Adipocyte (in vitro differentiated cells): ENCODE results near the gene PGS1.

Experiments used
- DNase-seq: peaks from one replicate; pipeline ENCODE4 v3.0.0-alpha.2; 2015; ENCODE audit warnings: low read depth
- H3K27me3 ChIP-seq: replicated peaks from 2 replicates; pipeline ENCODE4 v1.7.0; 2013; ENCODE audit warnings: mild to moderate bottlenecking, low read length, moderate library complexity; ENCODE audit not compliant: control insufficient read depth, insufficient read depth
- H3K36me3 ChIP-seq: 2 replicates; pipeline ENCODE4 v1.7.0; 2013; ENCODE audit warnings: low read length, mild to moderate bottlenecking, moderate library complexity; ENCODE audit not compliant: control insufficient read depth, insufficient read depth, severe bottlenecking
- H3K4me1 ChIP-seq: 2 replicates; pipeline ENCODE4 v1.7.0; 2013; ENCODE audit warnings: mild to moderate bottlenecking, low read length, moderate library complexity; ENCODE audit not compliant: control insufficient read depth, insufficient read depth
- H3K4me3 ChIP-seq: 2 replicates; pipeline ENCODE4 v1.7.0; 2013; ENCODE audit warnings: mild to moderate bottlenecking, low read length, moderate library complexity
- H3K9ac ChIP-seq: 2 replicates; pipeline ENCODE4 v1.7.0; 2013; ENCODE audit warnings: mild to moderate bottlenecking, low read length, moderate library complexity
- H3K9me3 ChIP-seq: 2 replicates; pipeline ENCODE4 v1.7.0; 2013; ENCODE audit warnings: mild to moderate bottlenecking, low read length, moderate library complexity; ENCODE audit not compliant: control insufficient read depth

Gene PGS1

DNA sequence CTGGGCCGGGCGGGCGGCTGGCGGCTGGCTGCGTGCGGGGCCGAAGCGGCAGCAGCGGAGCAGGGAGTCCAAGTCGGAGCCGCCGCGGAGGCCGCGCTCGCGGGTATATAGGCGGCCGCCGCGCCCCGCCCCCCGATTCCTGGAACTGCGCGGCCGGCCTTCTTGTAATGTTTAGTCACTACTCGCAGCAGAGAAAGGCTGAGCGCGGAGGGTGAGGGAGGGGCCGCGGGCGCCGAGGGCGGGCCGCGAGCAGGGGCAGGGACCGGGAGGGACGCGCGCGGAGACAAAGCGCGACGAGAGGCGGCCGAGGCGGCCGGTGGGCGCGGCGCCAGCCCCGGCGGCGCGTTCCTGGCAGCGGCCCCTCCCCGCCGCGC is 18.5 kb upstream of the PGS1 start, which contains the start of gene SOCS3:
Gene SOCS3, minus strand, starts transcription at position 81 of the 374 bp plus-strand sequence. CDS start 982 bp downstream, outside the sequence.
- Histone ChIP-seq H3K36me3 (peaks cover 29% of the 10 kb centered on the region), H3K4me1 (peaks cover 29% of the 10 kb centered on the region), H3K4me3 (peak within 1 kb of the TSS; percentile 84), H3K9ac (peak within 1 kb of the TSS; percentile 98), H3K27me3 (no peaks in the 10 kb centered on the region), H3K9me3 (no peaks in the 10 kb centered on the region)
- DNase-seq = peak; percentile 99

DNA sequence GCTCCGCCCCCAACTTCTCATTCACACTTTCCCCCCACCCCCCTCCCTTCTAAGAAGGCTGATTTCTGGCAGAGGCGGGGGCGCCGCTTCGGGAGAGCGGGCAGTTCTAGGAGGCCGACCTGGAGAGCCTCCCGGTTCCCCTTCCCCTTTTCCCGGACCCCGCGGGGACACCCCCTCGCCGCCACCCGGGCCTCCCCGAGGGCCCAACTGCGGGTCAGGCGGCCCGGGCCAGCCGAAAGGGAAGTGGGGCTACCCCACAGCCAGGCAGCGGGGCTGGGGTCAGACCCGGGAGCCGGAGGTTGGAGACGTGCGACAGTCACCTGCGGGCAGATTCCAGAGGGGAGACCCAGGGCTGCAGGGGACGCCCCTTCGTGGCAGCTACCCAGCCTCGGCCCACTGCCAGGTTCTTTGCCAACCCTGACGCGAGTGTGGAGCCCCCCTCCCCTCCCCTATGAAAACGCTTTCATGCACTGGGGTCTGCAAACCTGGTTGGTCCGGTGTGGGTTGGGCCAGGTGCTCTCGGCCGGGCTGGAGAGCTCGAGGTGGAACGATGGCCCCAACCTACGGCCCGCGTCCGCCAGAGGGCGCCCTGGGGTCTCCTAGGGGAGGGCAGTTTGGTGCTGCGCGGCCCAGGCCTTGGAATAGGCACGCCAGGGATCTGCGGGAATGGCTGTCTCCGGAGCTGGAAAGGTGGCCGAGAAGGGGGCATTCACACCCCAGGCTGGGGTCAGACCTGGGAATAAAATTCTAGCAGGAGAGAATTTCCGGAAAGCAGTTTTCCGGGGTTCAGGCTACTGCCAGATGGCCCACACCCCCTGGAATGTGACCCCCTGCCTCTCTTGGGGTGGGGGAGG is 17.9 kb upstream of the PGS1 start:
- DNase-seq = peak; percentile 96
- no peaks in the 10 kb centered on the region for H3K9me3 ChIP-seq
- H3K27me3 ChIP-seq = no peaks in the 10 kb centered on the region
- peak overlapping the region; percentile 76 for H3K4me3 ChIP-seq
- H3K4me1 ChIP-seq = peaks cover 27% of the 10 kb centered on the region
- peaks cover 28% of the 10 kb centered on the region for H3K36me3 ChIP-seq
- peak overlapping the region; percentile 85 for H3K9ac ChIP-seq

DNA sequence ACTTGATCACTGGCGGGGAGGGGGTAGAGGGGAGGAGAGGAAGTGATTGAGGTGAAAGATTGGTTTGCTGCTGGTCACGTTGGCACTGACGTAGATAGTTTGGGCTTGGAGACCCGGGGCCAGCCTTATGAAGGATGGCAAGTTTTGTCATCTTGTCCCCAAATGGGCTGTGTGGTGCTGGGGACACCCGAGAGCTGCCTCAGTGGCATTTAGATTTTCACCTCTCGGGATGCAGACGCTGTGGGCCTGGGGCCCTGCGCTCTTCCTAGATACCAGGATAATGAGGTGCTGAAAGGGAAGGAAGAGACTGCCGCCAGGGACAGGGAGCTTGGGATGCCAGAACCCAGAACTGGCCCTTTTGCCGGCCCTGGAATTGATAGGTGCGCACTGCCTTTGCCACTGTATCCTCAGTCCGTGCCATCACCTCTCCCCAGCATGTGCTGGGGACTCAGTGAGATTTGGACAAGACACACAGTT is 17.2 kb upstream of the PGS1 start:
- no peak overlapping the region for H3K4me3 ChIP-seq
- no peaks in the 10 kb centered on the region for H3K27me3 ChIP-seq
- no peaks in the 10 kb centered on the region for H3K9me3 ChIP-seq
- DNase-seq = no peak
- peaks cover 27% of the 10 kb centered on the region for H3K4me1 ChIP-seq
- H3K9ac ChIP-seq = peak overlapping the region; percentile 85
- H3K36me3 ChIP-seq = peaks cover 21% of the 10 kb centered on the region

DNA sequence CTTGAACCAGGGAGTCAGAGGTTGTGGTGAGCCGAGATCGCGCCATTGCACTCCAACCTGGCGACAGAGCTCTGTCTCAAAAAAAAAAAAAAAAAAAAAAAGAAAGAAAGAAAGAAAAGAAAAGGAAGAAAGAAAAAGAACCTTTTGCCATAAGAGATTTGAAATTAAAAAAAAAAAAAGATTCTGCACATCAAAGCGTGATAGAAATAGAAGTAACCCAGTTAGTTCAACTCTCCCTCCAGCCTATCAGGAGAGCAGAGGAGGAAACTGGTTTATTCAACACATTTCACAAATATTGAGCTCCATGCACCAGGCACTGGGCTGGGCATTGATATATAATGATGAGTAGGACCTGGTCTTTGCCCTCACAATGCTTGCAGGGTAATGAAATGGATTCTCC is 16.2 kb upstream of the PGS1 start:
- no peak overlapping the region for H3K9ac ChIP-seq
- no peak for DNase-seq
- no peaks in the 10 kb centered on the region for H3K27me3 ChIP-seq
- peaks cover 16% of the 10 kb centered on the region for H3K36me3 ChIP-seq
- H3K4me3 ChIP-seq = no peak overlapping the region
- H3K9me3 ChIP-seq = no peaks in the 10 kb centered on the region
- peaks cover 23% of the 10 kb centered on the region for H3K4me1 ChIP-seq

DNA sequence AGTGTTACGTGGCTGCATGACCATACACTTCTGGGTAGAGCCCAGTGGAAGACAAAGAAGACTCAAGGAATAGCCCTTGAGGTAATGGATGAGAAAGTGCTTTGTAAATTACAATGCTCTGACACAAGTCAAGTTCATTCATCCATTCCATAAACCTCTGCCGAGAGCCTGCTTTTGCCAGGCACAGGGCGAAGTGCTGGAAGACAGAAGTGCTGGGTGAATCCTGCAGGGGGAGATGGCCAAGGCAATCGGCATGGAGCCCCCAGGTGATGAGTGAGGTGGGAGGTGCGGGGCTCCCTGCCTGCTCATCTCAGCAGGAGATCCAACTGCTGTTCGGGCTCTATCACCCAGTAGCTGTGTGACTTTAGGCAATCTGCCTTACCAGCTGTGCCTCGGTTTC is 15.8 kb upstream of the PGS1 start:
- no peak for DNase-seq
- Histone ChIP-seq H3K9me3 (no peaks in the 10 kb centered on the region), H3K4me1 (peaks cover 20% of the 10 kb centered on the region), H3K27me3 (no peaks in the 10 kb centered on the region), H3K9ac (no peak overlapping the region), H3K36me3 (peaks cover 12% of the 10 kb centered on the region), H3K4me3 (no peak overlapping the region)

DNA sequence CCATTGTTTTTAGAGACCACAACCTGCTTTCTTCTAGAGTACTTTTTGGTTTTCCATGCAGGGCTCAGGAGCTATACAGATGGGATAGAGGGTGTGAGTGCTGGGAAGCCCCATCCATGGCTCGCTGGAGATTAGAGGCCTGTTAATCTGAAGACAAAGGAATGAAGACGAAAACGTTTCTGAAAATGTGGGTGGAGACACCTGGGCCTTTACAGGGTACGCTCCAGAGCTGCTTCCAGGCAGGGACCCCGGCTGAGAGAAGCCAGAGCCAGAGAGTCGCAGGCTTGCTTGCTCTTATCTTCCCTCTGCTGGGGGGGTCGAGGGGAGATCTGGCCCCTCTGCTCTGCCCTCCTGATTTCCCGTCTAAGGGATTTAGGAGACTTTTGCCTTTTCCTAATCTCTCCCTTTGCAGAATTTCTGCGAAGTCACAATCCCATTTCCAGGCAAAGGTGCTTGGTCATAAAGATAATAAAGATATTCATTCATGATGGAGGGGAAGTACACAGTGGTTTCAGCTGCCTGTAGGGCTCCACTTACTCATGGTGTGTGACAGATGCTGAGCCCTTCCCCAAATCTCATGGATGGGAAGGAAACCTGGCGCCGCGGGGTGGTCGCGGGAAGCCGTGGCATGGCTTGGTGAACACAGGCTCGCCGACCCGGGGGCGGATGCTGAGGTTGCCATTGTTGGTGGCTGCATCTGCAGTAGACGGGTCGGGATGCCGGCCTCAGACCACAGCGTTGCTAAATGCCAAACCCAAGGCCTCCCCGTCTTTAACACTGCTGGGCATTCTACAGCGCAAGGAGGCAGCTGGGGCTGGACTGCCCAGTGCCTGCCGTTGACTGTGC is 13.8 kb upstream of the PGS1 start:
- no peaks in the 10 kb centered on the region for H3K36me3 ChIP-seq
- no peak overlapping the region for H3K9ac ChIP-seq
- no peak overlapping the region for H3K4me3 ChIP-seq
- H3K9me3 ChIP-seq = no peaks in the 10 kb centered on the region
- H3K4me1 ChIP-seq = peaks cover 16% of the 10 kb centered on the region
- no peak for DNase-seq
- no peaks in the 10 kb centered on the region for H3K27me3 ChIP-seq

DNA sequence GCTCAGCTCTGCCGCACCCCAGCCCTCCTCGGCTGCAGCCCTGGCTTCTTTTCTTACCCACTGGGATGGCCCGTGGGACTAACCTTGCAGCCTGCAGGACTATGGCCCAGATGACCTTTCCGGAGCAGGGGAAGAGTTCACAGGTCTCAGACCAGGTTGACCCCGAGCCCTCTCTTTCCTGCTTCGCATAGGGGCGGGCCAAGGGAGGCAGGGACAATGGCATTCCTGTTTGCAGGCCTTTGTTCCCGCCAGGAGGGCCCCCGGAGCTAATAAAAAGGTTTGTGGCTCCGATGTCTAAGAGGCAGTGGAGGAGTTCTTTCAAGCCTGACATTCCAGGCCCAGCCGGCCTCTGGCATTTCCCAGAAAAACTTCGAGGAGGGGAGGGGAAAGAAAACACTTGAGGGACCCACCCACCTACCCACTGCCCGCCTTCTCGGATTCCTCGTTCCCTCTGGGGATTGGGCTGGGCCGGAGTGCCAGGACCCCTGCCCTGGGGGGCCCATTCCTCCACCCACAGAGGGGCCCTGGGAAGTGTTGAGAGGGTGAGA is 12.8 kb upstream of the PGS1 start:
- peak overlapping the region; percentile 45 for H3K9ac ChIP-seq
- H3K27me3 ChIP-seq = no peaks in the 10 kb centered on the region
- no peaks in the 10 kb centered on the region for H3K36me3 ChIP-seq
- H3K4me1 ChIP-seq = peaks cover 13% of the 10 kb centered on the region
- no peaks in the 10 kb centered on the region for H3K9me3 ChIP-seq
- DNase-seq = peak; percentile 82
- no peak overlapping the region for H3K4me3 ChIP-seq

DNA sequence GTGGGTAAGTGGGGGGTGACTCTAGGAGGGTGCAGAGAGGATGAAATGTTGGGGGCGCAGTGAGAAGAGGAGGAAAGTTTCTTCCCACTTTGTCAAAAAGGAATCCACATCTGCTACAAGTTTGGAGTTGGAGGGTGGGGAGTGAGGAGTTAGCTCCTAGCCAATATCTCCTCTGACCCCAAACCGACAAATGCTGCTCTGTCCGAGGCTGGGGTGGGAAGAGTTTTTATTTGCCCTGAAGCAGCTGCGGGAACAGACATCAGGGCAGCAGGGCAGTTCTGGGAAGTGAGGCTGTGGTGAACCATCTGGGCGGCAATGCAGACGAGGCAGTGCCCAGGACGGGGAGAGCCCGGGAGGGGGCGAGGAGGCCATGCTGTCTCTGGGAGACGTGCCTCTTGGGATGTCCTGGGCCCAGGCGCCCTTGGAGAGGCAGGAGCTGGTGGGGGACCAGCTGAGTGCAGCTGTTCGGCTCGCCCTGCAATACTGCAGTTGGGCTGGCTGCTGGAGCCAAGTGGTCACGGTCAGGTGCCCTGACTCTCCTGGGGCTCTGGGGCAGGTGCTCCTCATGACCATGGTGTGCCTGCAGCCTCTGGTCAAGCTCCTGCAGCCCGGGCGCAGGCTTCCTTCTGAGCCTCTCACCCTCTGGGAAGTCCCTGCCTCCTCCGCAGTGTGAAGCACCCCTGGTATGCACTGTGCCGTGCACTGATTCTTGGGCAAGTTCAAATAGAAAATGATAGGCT is 12.2 kb upstream of the PGS1 start:
- peaks cover 13% of the 10 kb centered on the region for H3K4me1 ChIP-seq
- H3K36me3 ChIP-seq = no peaks in the 10 kb centered on the region
- no peaks in the 10 kb centered on the region for H3K9me3 ChIP-seq
- peak overlapping the region; percentile 45 for H3K9ac ChIP-seq
- H3K27me3 ChIP-seq = no peaks in the 10 kb centered on the region
- no peak overlapping the region for H3K4me3 ChIP-seq
- DNase-seq = no peak

DNA sequence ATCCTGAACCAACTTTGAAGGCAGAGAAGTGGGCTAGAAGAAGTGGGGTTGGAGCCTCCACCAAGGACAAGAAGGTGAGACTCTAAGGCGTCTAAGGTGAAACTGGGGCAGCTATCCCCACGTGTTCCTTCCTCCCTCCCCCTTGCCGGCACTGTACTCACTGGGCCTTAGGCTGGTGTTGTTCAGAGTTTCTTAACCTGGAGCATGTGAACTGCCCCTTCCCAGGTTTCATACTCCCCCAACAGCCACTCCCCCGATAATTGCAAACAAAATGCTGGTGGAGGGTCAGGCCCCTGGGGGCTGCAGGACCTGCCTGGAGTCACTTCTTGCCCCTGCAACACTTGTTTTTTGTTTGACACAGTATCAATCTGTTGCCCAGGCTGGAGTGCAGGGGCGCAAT is 11.3 kb upstream of the PGS1 start:
- no peak for DNase-seq
- Histone ChIP-seq H3K4me3 (no peak overlapping the region), H3K27me3 (no peaks in the 10 kb centered on the region), H3K9me3 (no peaks in the 10 kb centered on the region), H3K4me1 (peaks cover 15% of the 10 kb centered on the region), H3K36me3 (no peaks in the 10 kb centered on the region), H3K9ac (no peak overlapping the region)

DNA sequence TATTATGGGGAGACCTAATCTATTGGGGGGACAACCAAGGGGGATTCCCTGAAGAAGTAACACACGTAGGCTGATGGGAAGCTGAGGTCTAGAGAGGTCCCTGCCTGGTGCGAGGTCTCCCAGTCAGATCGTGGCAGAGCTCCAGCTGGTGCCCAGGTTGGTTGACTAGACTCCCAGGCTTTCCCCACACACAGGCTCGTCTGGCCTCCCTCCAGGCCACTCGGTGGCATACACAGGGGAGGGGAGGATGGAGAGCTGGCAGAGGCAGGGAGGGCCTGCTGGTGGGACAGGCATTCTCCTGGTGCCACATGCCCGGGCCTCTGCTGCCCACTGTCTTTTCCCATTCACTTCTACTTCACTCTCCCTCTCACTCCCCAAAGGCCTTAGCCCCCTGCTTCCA is 10.1 kb upstream of the PGS1 start:
- H3K4me3 ChIP-seq = no peak overlapping the region
- no peak for DNase-seq
- H3K4me1 ChIP-seq = peaks cover 24% of the 10 kb centered on the region
- no peaks in the 10 kb centered on the region for H3K27me3 ChIP-seq
- H3K36me3 ChIP-seq = no peaks in the 10 kb centered on the region
- H3K9ac ChIP-seq = no peak overlapping the region
- H3K9me3 ChIP-seq = no peaks in the 10 kb centered on the region
